Upper lobe of left lung (tissue), 4 donors: Measurements from ENCODE around the gene PSMD6.

ENCODE experiments used
- EP300 ChIP-seq, 4 donors: sonication (generic); formaldehyde crosslinking; IDR thresholded peaks; one replicate each; pipeline ENCODE4 v1.5.1; 2017; ENCODE audit warnings: antibody characterized with exemption in 4 of 4, control low read depth in 2 of 4
- POLR2A ChIP-seq, 4 donors: fragments of 450-650 bp; IDR thresholded peaks; one replicate each; pipeline ENCODE4 v1.5.1; 2016 to 2017; ENCODE audit warnings: antibody characterized with exemption in 4 of 4, mild to moderate bottlenecking in 2 of 4

DNA sequence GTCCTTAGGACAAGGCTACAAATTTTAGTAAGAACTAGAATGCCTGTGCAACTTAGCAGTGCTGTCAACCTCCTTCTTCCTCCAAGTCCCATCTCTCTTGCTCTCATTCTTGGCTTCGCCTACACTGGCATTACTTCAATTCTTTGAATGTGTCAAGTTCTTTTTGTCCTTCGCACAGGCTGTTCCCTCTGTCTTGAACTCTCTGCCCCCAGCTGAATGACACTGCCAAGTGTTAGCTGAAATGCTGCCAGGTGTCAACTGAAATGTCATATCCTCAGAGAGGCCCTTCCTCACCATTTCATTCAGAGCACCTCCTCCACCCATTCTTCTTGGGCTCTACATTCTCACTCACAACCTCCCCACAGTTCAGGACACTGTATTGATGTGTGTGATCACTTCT is 48.8 kb upstream of the PSMD6 start:
- TF ChIP-seq POLR2A (IDR thresholded peaks at IDR 0.05), result no peak
- TF ChIP-seq EP300 (IDR thresholded peaks at IDR 0.05), result no peak
